Fibroblast of skin of left quadriceps (primary cell): ENCODE measurements around the gene AHCYL1.

Experiments
- DNase-seq, 2 experiments: peaks; one replicate each; pipeline ENCODE4 v3.0.0-alpha.2; 2013; ENCODE audit warnings: low read depth in 2 of 2

The AHCYL1 gene

DNA sequence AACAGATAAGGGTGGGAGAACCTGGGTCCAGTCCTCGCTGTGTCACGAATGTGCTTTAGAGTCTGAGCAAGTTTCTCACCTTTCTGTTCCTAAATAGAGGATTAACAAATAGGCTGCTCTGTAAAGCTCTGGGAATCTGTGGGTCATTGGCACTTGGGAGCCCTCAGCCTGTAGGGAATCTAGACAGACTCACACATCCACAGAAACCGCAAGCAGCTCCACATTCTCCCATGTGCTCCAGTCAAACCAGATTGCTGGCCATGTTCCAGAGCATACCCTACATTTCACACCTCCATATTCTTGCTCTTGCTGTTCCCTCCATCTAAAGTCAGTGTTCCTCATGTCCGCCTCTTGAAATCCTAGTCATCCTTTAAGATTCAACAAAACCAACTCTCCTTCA is 7.8 kb upstream of the AHCYL1 start:
- DNase-seq: no peak

DNA sequence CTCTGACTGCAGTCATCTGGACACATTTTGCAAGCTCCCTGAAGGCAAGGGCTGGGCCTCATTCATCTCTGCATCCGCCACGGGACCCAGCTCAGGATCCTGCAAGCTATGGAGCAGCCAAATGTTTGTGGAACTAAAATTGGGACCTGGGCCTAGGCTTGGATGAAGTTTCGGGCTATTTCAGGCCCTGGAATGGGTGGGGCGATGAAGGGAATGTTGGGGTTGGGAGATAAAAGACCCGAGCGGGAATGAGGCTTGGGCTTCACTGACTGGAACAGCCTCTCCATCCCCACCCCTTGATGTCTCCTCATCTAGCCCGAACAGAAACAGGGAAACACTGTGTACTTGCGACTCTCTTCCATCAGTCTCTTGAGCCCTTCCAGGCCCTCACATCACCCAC is 7.3 kb upstream of the AHCYL1 start:
- DNase-seq: no peak

DNA sequence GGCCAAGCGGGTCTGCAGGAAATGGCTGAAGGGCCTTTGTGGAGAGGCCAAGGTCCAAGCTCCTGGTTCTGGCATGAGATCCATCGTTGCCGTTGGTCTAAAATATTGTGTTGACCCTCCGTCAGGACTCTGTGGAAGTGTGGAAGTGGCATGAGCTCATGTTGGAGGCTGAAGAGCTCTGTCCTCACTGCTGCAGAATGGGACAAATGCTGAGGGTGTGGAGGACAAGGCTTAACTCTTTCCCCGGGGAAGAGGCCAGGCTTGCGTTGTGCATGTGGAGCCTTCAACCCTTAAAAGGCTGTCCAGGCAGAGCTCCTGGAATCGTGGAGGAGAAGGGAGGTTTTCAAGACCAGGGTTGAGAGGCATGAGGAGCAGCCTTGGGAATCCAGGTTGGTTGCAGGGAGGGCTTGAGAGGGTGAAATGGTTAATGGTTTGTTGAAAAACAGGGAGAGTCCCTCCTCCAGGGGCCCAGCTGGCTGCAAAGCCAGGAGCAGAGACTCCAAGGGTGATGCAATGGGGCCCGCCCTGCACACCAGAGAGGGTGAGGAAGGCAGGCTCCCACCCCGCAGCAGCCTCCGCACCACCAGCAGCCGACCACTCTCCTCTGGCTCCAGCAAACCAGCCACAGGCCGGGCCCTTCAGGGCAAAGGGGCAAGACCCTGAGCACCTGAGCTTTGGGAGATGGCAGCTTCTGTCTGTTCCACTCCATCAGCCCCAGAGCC is 6.7 kb upstream of the AHCYL1 start:
- DNase-seq: no peak

DNA sequence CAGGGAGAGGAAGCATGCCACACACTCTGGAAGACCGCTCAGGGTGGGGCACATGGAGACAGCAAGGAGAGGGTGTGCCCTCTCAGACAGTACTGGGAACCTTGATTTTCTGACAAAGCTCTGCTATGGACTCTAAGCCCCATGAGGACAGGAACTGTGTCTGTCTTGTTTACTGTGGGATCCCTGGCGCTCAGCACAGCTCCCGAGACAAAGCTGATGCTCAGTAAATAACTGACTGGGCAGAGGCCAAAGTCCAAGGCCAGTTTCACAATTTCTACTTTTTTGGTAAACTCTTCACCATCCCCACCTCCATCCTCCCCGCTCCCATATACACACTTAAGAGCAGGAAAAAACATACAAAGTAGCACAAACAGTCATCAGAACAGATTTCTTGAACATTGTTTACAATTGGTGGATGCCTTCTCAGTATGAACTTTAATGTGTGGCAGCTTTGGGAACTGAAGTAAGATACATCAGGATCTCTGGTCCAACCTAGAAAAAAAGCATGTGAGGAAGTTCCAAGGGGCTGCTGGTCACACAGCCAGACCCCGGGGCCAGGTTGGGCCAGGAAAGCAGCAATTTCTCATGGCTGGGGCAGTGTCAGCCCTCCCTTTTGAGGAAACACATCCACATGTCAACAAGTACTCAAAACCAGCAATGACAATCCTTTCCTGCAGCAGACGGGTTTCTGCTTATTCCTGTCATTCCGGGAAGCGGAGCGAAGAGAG is 5.6 kb upstream of the AHCYL1 start:
- DNase-seq: no peak

DNA sequence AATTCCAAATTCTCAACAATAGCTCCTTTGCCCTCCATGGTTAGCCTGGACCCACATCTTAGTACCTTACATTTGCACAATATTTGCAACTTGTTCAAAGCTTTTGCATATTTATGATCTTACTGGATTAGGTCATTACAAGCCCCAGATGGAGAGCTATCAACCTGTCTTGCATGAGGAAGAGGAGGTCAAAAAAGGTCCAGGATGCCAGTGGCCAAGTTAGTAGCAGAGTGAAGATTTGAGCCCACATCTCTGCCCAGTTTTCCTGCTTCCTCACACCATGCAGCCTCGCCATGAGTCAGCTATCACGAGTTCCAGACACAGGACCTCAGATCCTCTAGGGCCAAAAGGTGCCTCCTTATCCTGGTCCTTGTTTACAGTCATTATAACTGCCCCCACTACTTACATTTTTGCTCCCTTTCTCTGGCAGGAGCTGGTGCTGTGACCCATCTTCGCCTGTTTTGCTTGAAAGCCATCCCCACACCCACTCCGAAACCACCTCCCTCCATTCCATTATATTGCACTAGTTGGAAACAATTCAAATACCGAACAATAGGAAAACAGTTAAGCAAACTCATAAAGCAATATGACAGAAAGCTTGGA is 5.0 kb upstream of the AHCYL1 start:
- DNase-seq: no peak

DNA sequence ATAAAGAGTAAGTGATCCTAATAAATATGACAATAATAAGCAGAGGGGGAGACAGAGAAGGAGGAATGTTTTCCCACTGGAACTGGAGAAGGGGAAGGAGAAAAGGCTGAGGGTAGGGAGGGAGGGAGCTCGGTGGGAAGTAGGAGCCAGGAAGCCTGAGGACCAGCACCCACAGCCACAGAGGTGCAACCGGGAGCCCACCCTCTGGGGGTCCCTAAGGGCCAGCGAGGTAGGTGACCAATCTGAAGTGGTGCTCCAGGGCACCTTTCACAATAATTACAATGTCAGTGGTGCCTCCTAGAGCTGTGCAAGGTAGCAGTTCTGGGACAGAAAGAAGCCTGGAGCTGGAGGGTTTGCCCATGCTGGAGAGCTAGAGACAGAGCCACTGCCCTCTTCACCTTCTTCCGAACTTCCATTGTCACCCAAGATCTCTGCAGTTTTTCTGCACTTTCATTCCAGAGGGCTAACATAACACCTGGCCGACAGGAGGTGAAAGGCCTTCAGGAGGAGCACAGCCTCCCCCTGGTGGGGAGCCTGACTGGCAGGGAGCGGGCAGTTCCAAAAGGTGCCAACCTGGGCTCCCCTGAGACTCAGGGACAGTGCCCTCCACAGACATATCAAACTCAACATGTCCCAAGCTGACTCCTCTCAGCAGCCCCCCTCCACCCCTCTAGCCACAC is 4.1 kb upstream of the AHCYL1 start:
- DNase-seq: no peak

DNA sequence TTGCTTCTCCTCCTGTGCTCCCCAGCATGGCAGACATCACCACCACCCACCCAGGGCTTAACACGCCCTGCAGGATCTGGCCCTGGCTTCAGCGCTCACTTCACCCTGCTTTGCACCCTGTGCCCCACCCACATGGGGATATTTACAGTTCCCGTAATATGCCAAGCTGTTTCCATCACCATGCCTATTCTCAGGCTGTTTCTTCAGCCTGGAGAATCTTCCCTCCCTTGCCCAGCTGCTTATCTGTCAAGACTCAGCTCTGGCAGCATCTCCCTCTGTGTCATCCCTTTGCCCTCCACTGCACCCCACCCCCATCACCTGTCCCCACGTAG is 3.6 kb upstream of the AHCYL1 start:
- no peak for DNase-seq

DNA sequence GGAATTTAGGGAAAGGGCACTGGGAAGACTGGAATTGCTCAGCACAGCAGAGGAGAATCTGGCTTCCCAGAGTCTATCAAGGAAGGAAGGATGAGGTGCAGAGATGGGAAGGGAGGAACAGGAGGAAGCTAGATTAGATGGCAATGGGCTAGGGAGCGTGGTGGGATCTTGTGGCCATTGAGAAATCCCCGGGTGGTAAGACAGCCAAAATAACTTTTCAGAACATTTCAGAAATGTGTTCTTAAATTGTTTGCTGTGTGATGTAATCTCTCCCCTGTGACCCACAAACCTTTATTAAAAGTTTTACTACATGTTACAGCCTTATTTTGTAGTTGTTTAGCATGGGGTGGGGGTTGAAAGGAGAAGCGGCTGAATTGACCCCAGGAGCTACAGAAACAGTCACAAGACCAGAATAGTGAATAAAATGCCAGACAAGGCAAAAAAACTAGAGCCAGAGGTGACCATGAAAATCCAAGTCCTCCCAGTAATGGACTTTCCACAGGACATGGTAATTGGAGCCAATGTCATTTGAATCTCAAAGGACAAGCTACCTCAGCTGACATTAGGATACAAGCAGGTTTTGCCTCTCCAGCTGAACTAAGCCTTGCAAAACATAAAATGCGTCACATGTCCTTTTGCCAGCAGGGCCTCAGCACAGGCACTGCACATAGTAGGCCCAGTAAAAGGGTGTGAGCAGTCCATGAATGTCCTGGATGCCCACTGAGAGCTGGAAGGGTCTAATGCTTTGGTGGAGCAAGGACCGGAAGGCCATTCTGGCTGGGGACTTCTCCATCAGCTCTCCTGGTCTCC is 980 bp upstream of the AHCYL1 start:
- no peak for DNase-seq

DNA sequence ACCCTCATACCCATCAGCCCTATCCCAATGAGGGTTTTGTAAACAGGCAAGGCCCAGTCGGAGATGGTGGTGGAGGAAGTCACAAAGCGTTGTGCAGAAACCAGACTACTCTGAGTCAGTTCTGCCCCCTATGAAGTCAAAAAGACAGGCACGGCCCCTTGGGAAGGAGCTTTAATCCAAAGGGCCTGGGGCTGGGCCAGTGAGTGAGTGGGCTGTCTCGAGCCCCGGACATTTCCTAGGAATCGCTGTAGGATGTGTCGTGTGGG is 442 bp upstream of the AHCYL1 start:
- DNase-seq: peak; percentile 54 to 60

DNA sequence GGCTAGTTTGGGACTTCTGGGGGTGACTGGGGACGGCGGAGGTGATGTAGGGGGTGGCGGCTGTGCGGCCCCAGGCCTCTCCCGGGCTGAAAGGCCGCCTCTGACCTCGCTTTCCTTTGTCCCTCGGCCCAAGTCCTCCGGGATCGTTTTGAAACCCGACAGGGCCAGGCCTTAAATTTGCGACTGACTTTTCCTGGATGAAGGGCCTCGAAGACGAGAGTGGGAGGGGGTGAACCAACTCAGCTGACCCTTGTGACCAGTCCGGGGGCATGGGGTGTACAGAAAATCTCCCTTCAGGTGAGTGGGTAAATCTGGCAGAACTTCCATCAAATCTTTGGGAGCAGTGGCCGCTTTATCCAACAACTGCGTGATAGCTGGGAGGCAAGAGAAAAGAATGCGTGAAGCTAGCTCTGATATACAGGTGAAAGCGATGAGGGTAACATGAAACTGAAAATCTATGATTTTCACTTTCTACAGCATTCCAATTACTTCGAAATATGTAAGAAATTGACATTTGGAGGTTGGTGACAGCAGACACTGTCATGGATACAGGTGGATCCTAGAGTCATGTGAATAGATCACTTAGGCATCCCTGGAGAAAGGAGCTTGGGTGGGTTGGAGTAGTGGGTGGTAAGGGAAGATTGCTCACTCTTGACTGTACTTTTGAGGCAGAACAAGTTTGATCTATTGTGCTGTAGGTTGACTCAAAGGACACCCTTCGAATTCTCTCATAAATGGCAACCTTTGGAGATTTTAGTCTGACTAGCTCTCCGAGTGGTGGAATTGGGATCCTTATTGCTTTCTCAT is 885 bp downstream of the AHCYL1 start:
- DNase-seq: no peak

DNA sequence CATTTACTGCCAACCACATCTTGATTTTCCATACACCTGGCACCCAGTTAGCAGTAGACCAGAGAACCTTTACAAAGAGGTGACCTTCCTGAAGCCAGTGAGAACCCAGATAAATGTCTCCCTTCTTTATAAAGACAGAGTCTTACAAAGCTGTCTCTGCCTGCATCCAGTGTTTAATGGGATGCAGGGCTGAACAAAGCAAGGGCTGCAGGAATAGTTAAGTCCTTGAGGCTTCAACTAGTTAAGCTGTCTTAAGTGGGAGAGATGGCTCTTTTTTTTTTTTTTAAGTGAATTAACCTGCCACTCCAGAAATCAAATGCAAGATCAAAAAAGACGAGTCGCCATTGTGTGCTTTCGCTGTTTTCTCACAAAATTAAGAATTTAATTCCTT is 1.5 kb downstream of the AHCYL1 start:
- no peak for DNase-seq

DNA sequence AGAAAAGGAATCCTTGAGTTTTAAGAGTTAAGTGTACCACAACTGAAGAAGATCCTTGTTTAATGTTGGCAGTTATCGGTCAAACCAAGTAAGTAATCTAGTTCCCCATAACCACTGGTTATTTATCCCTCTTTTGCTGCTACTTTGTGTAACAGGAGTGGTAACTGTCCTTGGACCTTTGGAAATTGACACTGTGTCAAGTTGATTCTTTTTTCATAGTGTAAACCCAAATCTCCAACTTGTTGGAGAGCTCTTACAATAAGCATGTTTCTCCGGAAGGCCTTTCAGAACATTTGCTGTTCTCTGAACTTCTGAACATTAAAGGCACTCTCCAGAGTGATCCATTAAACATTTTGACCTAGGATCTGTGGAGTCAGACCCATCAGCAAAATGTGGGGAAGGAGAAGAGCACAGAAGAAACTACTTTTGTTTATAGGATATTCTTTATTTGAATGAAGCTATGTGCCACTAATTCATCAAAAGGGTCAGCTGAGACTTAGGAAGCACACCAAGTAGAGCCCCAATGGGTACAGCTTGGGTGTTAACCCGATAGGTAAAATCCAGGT is 3.9 kb downstream of the AHCYL1 start:
- no peak for DNase-seq

DNA sequence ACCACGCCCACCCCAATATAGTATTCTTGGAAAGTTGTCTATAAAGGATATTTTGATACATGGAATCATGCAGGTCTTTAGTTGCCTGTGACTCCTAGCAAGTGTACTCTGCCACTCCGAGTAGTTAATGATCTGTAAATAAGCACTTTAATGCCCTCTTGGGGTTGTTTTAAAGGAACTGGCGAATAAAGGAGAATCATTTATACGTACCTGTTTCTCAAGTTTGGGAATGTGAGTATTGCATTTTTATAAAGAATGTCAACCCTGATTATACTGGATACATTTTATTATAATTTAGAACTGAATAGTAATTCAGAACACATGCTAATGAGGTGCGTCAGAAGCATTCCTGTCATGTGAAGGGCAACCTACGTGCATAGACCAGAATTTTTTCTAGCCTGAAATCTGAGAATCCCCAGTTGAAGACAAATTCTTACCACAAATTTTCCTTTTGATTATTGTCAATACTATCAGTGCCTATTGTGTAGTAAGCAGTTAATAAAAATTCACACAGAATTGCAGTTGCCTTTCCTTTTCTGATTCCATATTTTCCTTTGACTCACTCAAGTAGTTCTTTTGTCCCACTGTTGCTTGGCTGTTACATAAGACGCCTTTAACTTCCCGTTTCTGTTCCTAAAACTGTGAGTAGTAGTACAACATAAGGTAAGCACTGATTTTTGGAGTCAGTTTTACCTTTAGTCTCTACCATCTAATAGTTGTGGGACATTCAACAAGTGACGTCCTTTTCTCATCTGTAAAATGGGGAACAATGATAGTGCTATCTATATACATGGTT is 5.1 kb downstream of the AHCYL1 start:
- DNase-seq: no peak

DNA sequence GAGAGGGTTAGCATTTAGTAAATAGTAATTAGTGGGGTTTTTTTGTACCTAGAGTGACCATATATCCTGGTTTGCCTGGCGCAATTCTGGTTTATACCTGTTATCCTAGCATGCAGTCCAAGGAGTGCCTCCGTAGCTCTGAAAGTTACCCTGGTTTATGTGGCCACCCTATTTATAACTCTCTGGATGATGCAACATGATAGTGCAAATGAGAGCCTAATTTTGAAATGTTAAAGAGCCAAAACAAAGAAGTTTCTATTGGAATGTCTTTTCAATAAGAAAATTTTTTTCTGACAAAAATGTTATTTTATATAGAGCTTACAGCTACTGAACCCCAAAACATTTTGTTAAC is 5.7 kb downstream of the AHCYL1 start:
- DNase-seq: no peak

DNA sequence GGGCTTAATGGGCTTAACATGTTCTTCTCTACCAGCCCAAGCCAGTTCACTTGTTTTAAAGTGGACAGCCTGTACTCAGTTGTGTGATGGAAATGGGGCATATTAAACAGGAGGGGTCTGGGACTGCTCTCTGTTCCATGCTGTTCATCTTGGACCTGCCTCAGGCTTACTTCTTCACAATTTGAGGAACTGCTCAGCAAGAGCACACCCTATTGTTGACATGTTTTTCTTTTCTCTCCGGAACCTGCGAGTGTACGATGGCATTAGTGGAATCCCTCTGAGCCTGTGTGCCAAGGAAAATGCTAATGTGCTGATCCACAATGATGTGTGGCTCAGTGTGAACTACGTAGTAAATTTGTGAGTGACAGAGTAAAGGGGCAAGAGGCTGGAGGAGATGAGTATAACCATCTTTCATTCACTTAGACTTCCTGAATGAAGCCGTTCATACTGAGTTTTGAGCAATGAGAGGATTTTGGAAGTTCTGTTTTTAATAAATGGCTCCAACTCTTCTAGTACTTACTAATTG is 6.9 kb downstream of the AHCYL1 start:
- DNase-seq: no peak

DNA sequence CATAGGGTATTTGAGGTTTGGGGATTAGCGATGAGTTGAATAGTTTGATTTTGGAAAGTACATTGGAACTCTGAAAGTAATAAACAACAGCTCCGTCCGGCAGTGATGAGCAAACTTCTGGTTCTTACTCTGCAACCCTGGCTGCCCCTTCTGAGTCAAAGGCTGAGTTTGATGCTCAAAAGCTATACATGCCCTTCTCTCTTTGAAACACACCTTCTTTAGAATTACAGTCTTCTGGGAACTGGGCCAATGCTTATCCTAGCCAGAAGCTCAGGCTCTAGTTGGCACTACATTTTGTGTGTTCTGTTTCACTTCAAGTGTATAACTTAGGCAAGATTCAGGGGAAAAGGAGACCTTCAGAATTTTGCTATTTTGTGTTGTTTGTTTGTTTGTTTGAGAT is 9.3 kb downstream of the AHCYL1 start:
- no peak for DNase-seq

DNA sequence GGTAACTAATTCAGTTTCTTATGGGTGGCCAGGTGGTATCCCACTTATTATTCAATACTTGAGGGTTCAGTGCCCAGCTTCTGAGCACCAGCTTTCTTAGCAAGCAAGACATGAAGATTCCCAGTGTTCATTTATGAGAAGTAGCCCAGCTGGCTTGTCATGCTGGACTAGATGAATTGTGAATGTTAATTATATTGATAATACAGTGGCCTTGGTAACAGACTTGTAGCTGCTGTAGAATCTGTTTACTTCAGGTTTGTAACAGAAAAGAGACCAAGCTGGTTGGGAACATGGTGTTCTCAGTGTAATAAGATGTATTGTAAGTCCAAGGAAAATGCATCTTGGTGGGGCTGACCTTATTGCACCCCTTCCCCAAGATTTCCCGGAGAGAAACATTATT is 10.1 kb downstream of the AHCYL1 start:
- DNase-seq: no peak

DNA sequence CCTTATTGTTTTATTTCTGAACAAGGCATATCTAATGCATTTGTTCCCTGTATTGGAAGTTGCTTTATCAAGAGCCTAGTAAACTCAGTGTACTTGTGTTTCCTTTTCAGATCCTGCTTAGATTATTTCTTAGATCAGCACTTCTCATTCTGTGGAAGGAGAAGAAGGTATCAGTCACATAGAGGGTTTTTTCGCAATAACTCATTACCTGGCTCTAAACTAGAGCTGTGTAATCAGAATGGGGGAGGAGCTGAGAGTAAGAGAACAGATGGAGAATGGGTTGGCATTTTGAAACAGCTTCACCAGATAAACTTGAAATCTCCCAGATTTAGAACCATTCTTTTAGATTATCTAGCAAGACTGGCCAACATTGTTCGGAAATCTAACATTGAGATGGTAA is 11.0 kb downstream of the AHCYL1 start:
- no peak for DNase-seq

DNA sequence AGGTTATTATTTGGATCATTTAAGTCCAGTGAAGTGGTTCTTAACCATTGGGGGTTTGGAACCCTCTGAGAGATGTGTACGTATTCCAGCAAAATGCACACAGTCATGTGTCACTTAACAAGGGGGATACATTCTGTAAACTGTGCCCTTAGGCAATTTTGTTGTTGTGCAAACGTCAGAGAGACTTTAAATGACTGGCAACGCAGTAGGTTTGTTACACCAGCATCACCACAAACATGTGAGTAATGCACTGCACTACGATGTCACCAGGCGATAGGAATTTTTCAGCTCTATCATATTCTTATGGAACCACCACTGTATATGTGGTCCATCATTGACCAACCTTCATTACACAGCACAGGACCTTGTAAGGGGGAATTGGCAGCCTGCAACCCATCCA is 11.9 kb downstream of the AHCYL1 start:
- no peak for DNase-seq

DNA sequence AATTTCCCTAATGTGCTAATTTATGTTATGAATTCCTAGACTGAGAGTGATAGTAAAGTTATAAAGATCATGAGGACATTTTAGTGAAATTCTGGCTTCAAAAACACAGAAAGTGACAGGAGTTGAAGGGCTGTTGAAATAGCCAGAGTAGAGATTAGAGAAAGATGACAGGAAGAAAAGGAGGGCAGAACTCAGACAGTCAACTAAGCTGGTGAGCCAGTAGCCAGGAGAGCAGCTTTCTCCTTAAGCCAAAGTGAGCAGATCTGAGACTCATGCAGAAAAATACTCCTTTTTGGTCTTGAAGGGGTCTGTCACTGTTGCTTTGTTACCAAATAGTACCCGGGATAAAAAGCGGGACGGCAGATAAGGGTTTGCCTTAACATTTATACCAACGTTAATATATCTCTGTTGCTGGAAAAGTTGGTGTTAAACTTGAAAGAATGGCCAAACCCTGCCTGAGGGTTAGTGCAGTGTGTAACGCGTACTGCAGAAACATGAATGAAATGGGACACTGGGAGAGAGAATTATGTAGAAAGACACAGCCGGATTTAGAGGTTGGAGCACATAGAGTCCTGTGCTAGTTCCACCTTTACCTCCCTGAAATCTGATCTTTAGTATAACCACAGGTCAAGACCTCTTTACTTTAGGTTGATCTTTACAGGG is 12.8 kb downstream of the AHCYL1 start:
- DNase-seq: no peak
